Fibroblast of lung (primary cell): ENCODE measurements around the gene EFCC1.

Experiments
- CTCF ChIP-seq, 2 donors: IDR thresholded peaks in 1 of 2; conservative IDR thresholded peaks in 1 of 2; 1 replicate in 1 of 2; 2 replicates in 1 of 2; pipeline ENCODE4 v1.5.1; 2011 to 2012; ENCODE audit warnings: low read length in 2 of 2, control low read depth in 1 of 2, inconsistent platforms in 1 of 2, low read depth in 1 of 2, mild to moderate bottlenecking in 1 of 2
- EZH2 ChIP-seq: IDR thresholded peaks from 2 replicates; pipeline ENCODE4 v1.5.1; 2012; ENCODE audit warnings: low read length, control low read depth, mild to moderate bottlenecking; ENCODE audit errors: missing control alignments

GRCh38 chr3:129038121-129038855, 37.2 kb downstream of the EFCC1 start:
- TF ChIP-seq EZH2 (no peak), CTCF (conservative IDR thresholded peaks at IDR 0.05 in 1 of 2, IDR thresholded peaks at IDR 0.05 in 1 of 2; ENCODE audit: low read depth in 1 of 2, low read length in 2 of 2) (no peak)
